NCI-H1694 (cell line): Measurements from ENCODE around the gene ATP6V0C.
"Not testable (repeated sequence)": the region's sequence is repeated elsewhere in the genome, so short reads cannot be mapped to it uniquely, and the experiment has no call there.

ENCODE experiments used
- DNase-seq: peaks from one replicate; lab custom pipeline; 2025; lab: John Stamatoyannopoulos, UW

Gene ATP6V0C

GRCh38 chr16:2528161-2529060 lies 14.7 kb downstream of the ATP6V0C start:
- no peak for DNase-seq

- no peak for DNase-seq
Measured at GRCh38 chr16:2529061-2529931, 15.5 kb downstream of the ATP6V0C start.

GRCh38 chr16:2529961-2530628 lies 16.3 kb downstream of the ATP6V0C start:
- DNase-seq: no peak

- no peak for DNase-seq
Measured at GRCh38 chr16:2530629-2531318, 17.0 kb downstream of the ATP6V0C start.

GRCh38 chr16:2531371-2531695 lies 17.6 kb downstream of the ATP6V0C start, which contains the start of gene CEMP1:
TSS of gene CEMP1 (minus strand) at chr16:2531408. CDS start at chr16:2531073, 335 bp downstream.
- DNase-seq: no peak

- peak; percentile 84 for DNase-seq
Measured at GRCh38 chr16:2531696-2532493, 18.1 kb downstream of the ATP6V0C start.

GRCh38 chr16:2532494-2533141 lies 18.9 kb downstream of the ATP6V0C start:
- no peak for DNase-seq

GRCh38 chr16:2533142-2533755 lies 19.5 kb downstream of the ATP6V0C start:
- DNase-seq: not testable (repeated sequence)

- DNase-seq: no peak
Measured at GRCh38 chr16:2533912-2534311, 20.2 kb downstream of the ATP6V0C start.

- not testable (repeated sequence) for DNase-seq
Measured at GRCh38 chr16:2534335-2534734, 20.6 kb downstream of the ATP6V0C start.

- no peak for DNase-seq
Measured at GRCh38 chr16:2535625-2536013, 21.9 kb downstream of the ATP6V0C start.

- DNase-seq: peak; percentile 75
Measured at GRCh38 chr16:2537451-2538379, 24.0 kb downstream of the ATP6V0C start, which contains the start of gene PDPK1. TSS of gene PDPK1 (plus strand) at chr16:2538021. CDS start at chr16:2538113, 92 bp downstream.

- DNase-seq: not testable (repeated sequence)
Measured at GRCh38 chr16:2539192-2539844, 25.6 kb downstream of the ATP6V0C start.

GRCh38 chr16:2539845-2540458 lies 26.2 kb downstream of the ATP6V0C start:
- DNase-seq: not testable (repeated sequence)

GRCh38 chr16:2540912-2541311 lies 27.2 kb downstream of the ATP6V0C start:
- DNase-seq: not testable (repeated sequence)

- not testable (repeated sequence) for DNase-seq
Measured at GRCh38 chr16:2541409-2541808, 27.7 kb downstream of the ATP6V0C start.

GRCh38 chr16:2543771-2544170 lies 30.0 kb downstream of the ATP6V0C start:
- not testable (repeated sequence) for DNase-seq
